HepG2 (cell line): ENCODE measurements around the gene KCTD16. TPM values are rescaled to one million over a fixed set of nuclear protein-coding genes. Genes with fewer than 3 reads are reported as not detected.

Source experiments
- ATAC-seq: fragments of 200-7000 bp; cut with Tn5 transposase; 3 replicates; pipeline ENCODE4 v1.9.1; 2020; ENCODE audit warnings: mild to moderate bottlenecking, moderate library complexity
- BruUV-seq: library from RNA; stranded (reverse); fragments of 400-500 nt; replicated peaks from 2 replicates; lab custom pipeline; 2021; lab: Mats Ljungman, UMichigan
- CTCF ChIA-PET: fragments of 300-600 bp; formaldehyde crosslinking; extraction: SDS; loops from one replicate; lab custom pipeline; 2021; ENCODE audit warnings: low total read pairs, inconsistent platforms, low intra/inter-chr PET ratio; lab: Yijun Ruan, JAX
- POLR2A ChIA-PET: fragments of 350-600 bp; sonication (Branson Sonifier 250); formaldehyde crosslinking; loops from one replicate; lab custom pipeline; 2020; ENCODE audit warnings: antibody characterized with exemption, inconsistent platforms; lab: Yijun Ruan, JAX
- DNase-seq: peaks from one replicate; pipeline ENCODE4 v3.0.0-alpha.2; 2015; ENCODE audit warnings: low spot score
- FAIRE-seq: peaks from 3 replicates; lab custom pipeline; 2011; peaks lifted over from hg19 to GRCh38; lab: Jason Lieb, UNC
- H2AFZ ChIP-seq: one replicate; pipeline ENCODE4 v1.6.1; 2011; ENCODE audit warnings: low read length, inconsistent platforms
- H3K27ac ChIP-seq: fragments of 300-600 bp; 3 replicates; pipeline ENCODE4 v1.8.0; 2011; ENCODE audit warnings: mixed run types, mild to moderate bottlenecking, mixed read lengths, low read length, inconsistent platforms; ENCODE audit not compliant: insufficient read depth; ENCODE audit errors: extremely low read length
- H3K27me3 ChIP-seq, 2 experiments: fragments of 200-600 bp in 1 of 2; 2 replicates in 1 of 2; 3 replicates in 1 of 2; pipeline versions ENCODE4 v1.6.0 to v1.8.0; 2011; ENCODE audit warnings: low read length in 2 of 2, mild to moderate bottlenecking in 2 of 2, moderate library complexity in 2 of 2, inconsistent platforms in 1 of 2; ENCODE audit not compliant: insufficient read depth in 2 of 2, control insufficient read depth in 1 of 2
- H3K36me3 ChIP-seq, 2 experiments: fragments of 200-600 bp in 1 of 2; replicated peaks in 1 of 2; 2 replicates in 1 of 2; 3 replicates in 1 of 2; pipeline versions ENCODE4 v1.5.1 to v1.8.0; 2011; ENCODE audit warnings: low read length in 2 of 2, inconsistent platforms in 1 of 2; ENCODE audit not compliant: insufficient read depth in 2 of 2, control insufficient read depth in 1 of 2
- H3K4me1 ChIP-seq: 2 replicates; pipeline ENCODE4 v1.5.1; 2012; ENCODE audit warnings: low read length, inconsistent platforms; ENCODE audit not compliant: insufficient read depth
- H3K4me2 ChIP-seq: 2 replicates; pipeline ENCODE4 v1.6.0; 2011; ENCODE audit warnings: low read depth, low read length, inconsistent platforms
- H3K4me3 ChIP-seq, 3 experiments: fragments of 200-600 bp in 1 of 3; sonication (generic), shearing (Covaris generic) in 1 of 3; replicated peaks in 1 of 3; 2 replicates each; pipeline ENCODE4 v1.5.1; 2011 to 2016; ENCODE audit warnings: low read length in 3 of 3, inconsistent platforms in 2 of 3, low read depth in 2 of 3, mild to moderate bottlenecking in 2 of 3, control low read depth in 1 of 3, mixed read lengths in 1 of 3; ENCODE audit not compliant: insufficient read depth in 1 of 3
- H3K79me2 ChIP-seq: one replicate; pipeline ENCODE4 v1.6.1; 2011; ENCODE audit warnings: low read length, inconsistent platforms; ENCODE audit not compliant: insufficient read depth
- H3K9ac ChIP-seq: 2 replicates; pipeline ENCODE4 v1.6.0; 2011; ENCODE audit warnings: mild to moderate bottlenecking, low read depth, low read length, inconsistent platforms; ENCODE audit not compliant: insufficient read depth
- H3K9me3 ChIP-seq: 2 replicates; pipeline ENCODE4 v1.5.1; 2012; ENCODE audit warnings: mild to moderate bottlenecking, low read length
- H4K20me1 ChIP-seq: 2 replicates; pipeline ENCODE4 v1.6.0; 2011; ENCODE audit warnings: inconsistent platforms, mild to moderate bottlenecking, low read length, moderate library complexity; ENCODE audit not compliant: insufficient read depth
- DNMT1 ChIP-seq: sonication (generic); formaldehyde crosslinking; IDR thresholded peaks from 2 replicates; pipeline ENCODE4 v1.5.1; 2020; ENCODE audit warnings: mild to moderate bottlenecking, missing genetic modification reagents
- FOXP4 ChIP-seq: sonication (generic); formaldehyde crosslinking; IDR thresholded peaks from 2 replicates; pipeline ENCODE4 v1.4.0; 2020; ENCODE audit warnings: missing genetic modification reagents
- IKZF5 ChIP-seq: IDR thresholded peaks from 2 replicates; pipeline ENCODE4 v1.6.1; 2018; ENCODE audit warnings: missing genetic modification reagents, mild to moderate bottlenecking, missing compliant biosample characterization
- MXD1 ChIP-seq: sonication (generic); formaldehyde crosslinking; IDR thresholded peaks from 2 replicates; pipeline ENCODE4 v1.4.0; 2020; ENCODE audit warnings: mild to moderate bottlenecking, missing genetic modification reagents
- NCOA1 ChIP-seq: sonication (generic); formaldehyde crosslinking; IDR thresholded peaks from 2 replicates; pipeline ENCODE4 v1.9.0; 2021; ENCODE audit warnings: missing genetic modification reagents
- PBX2 ChIP-seq: IDR thresholded peaks from 2 replicates; pipeline ENCODE4 v1.6.1; 2016; ENCODE audit warnings: control low read depth
- RARG ChIP-seq: sonication (generic); formaldehyde crosslinking; IDR thresholded peaks from 2 replicates; pipeline ENCODE4 v1.4.0; 2020; ENCODE audit warnings: low read depth, mild to moderate bottlenecking, missing genetic modification reagents
- SMAD1 ChIP-seq: sonication (generic); formaldehyde crosslinking; IDR thresholded peaks from 2 replicates; pipeline ENCODE4 v1.4.0; 2020; ENCODE audit warnings: missing genetic modification reagents, low read depth, mild to moderate bottlenecking, borderline replicate concordance
- TBX3 ChIP-seq: fragments of 450-650 bp; IDR thresholded peaks from 2 replicates; pipeline ENCODE4 v1.6.1; 2017; ENCODE audit warnings: antibody characterized with exemption, mild to moderate bottlenecking, inconsistent platforms, borderline replicate concordance
- THYN1 ChIP-seq: sonication (generic); formaldehyde crosslinking; IDR thresholded peaks from 2 replicates; pipeline ENCODE4 v1.8.1; 2023; ENCODE audit warnings: low read depth, mild to moderate bottlenecking, moderate library complexity, missing genetic modification reagents, borderline replicate concordance
- ZBTB21 ChIP-seq: sonication (generic); formaldehyde crosslinking; IDR thresholded peaks from 2 replicates; pipeline ENCODE4 v1.4.0; 2020; ENCODE audit warnings: missing genetic modification reagents
- ZNF451 ChIP-seq: sonication (generic); formaldehyde crosslinking; IDR thresholded peaks from 2 replicates; pipeline ENCODE4 v1.5.0; 2020; ENCODE audit warnings: mild to moderate bottlenecking, missing genetic modification reagents
- WGBS: methylation state at CpG from one replicate; pipeline ENCODE4 v1.1.6; 2017; ENCODE audit warnings: low lambda C conversion rate; 5-methylcytosine and 5-hydroxymethylcytosine counted together
- in situ Hi-C: cut with HindIII; loops from 2 replicates; pipeline ENCODE4 v1.10.0; 2017; ENCODE audit warnings: low pct_unique_long_range_greater_than_20kb; ENCODE audit not compliant: extremely low pct_ligation_motif_present
- intact Hi-C: fragments of 100-400 bp; cut with micrococcal nuclease; formaldehyde crosslinking; loops from one replicate; pipeline ENCODE4 v1.10.0; 2022; ENCODE audit not compliant: unreplicated experiment
- polyA plus RNA-seq, 8 experiments: library from polyadenylated mRNA; depleted of rRNA in 3 of 8; stranded (reverse) in 7 of 8; unstranded in 1 of 8; fragments of >200 nt; fragmentation: Illumina TruSeq in 4 of 8; extraction: Trizol in 4 of 8; gene quantifications; 2 replicates each; pipeline versions ENCODE4 v1.2.1 to v1.2.3, GENCODE V29; 2011 to 2016; ENCODE audit warnings: low read depth in 4 of 8, missing spikeins in 1 of 8, mixed read lengths in 1 of 8; ENCODE audit not compliant: insufficient read depth in 1 of 8
- total RNA-seq, 5 experiments: library from RNA; depleted of rRNA; stranded (reverse); fragments of >200 nt; fragmentation: Illumina TruSeq; extraction: Trizol; gene quantifications; 2 replicates each; pipeline ENCODE4 v1.2.3, GENCODE V29; 2016; ENCODE audit warnings: low read depth in 1 of 5
- TF ChIP-seq, protein P1 (sequence below): sonication (generic); formaldehyde crosslinking; IDR thresholded peaks from 2 replicates; pipeline ENCODE4 v1.4.0; 2020; ENCODE audit warnings: mild to moderate bottlenecking, low read depth, missing genetic modification reagents

The KCTD16 gene
- total and polyA plus RNA-seq, 2 of the 13 experiments (the other 11 are each of a cell fraction or from before 2014, with no cell fraction given): 0.02 to 0.09 TPM

GRCh38 chr5:144370273-144370672, 199.6 kb downstream of the KCTD16 start:
- no peaks in the 10 kb centered on the region for H4K20me1 ChIP-seq
- intact Hi-C loops: no loop called here
- H3K4me3 ChIP-seq: no peak overlapping the region
- no peak overlapping the region for H2AFZ ChIP-seq
- TF ChIP-seq SMAD1: no peak
- no peak for TF ChIP-seq MXD1 (CRISPR knock-in tag)
- TF ChIP-seq, all 625 proteins: peak for 0
- POLR2A ChIA-PET: no interaction called here
- no peak for DNase-seq
- Histone ChIP-seq H3K79me2 (no peaks in the 10 kb centered on the region), H3K27ac (no peak overlapping the region), H3K27me3 (no peaks in the 10 kb centered on the region), H3K36me3 (no peaks in the 10 kb centered on the region), H3K4me2 (no peak overlapping the region), H3K9ac (no peak overlapping the region), H3K9me3 (no peaks in the 10 kb centered on the region), H3K4me1 (no peaks in the 10 kb centered on the region)
- in situ Hi-C loops: no loop called here
- WGBS: 1% methylated on average over 3 of the region's 3 CpGs
- ATAC-seq: no peak
- CTCF ChIA-PET: no interaction called here
- no peak for FAIRE-seq
- BruUV-seq: no TSS peak

GRCh38 chr5:144374637-144375036, 204.0 kb downstream of the KCTD16 start:
- ChIA-PET POLR2A (no interaction called here), CTCF (no interaction called here)
- no peaks in the 10 kb centered on the region for H3K36me3 ChIP-seq
- TF ChIP-seq, protein P1, sequence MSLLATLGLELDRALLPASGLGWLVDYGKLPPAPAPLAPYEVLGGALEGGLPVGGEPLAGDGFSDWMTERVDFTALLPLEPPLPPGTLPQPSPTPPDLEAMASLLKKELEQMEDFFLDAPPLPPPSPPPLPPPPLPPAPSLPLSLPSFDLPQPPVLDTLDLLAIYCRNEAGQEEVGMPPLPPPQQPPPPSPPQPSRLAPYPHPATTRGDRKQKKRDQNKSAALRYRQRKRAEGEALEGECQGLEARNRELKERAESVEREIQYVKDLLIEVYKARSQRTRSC: no peak
- no peak for TF ChIP-seq IKZF5 (CRISPR knock-in tag)
- no peak for TF ChIP-seq DNMT1 (CRISPR knock-in tag)
- no peak for TF ChIP-seq RARG (CRISPR knock-in tag)
- no peak for TF ChIP-seq FOXP4 (CRISPR knock-in tag)
- no peak for TF ChIP-seq THYN1 (CRISPR knock-in tag)
- TF ChIP-seq PBX2 (CRISPR knock-in tag): no peak
- TF ChIP-seq ZNF451: no peak
- no peak for TF ChIP-seq ZBTB21 (CRISPR knock-in tag)
- no peak for TF ChIP-seq NCOA1 (CRISPR knock-in tag)
- no peak for TF ChIP-seq TBX3
- H2AFZ ChIP-seq: no peak overlapping the region
- H4K20me1 ChIP-seq: no peaks in the 10 kb centered on the region
- H3K27ac ChIP-seq: no peak overlapping the region
- H3K4me1 ChIP-seq: no peaks in the 10 kb centered on the region
- H3K27me3 ChIP-seq: no peaks in the 10 kb centered on the region; a peak in 1 of 5 replicates
- DNase-seq (no peak), FAIRE-seq (no peak), ATAC-seq (no peak)
- H3K79me2 ChIP-seq: no peaks in the 10 kb centered on the region
- WGBS: 0% methylated on average over 1 of the region's 1 CpG
- no TSS peak for BruUV-seq
- no peaks in the 10 kb centered on the region for H3K9me3 ChIP-seq
- intact Hi-C loops: no loop called here
- no peak overlapping the region for H3K9ac ChIP-seq
- no peak overlapping the region for H3K4me3 ChIP-seq
- in situ Hi-C loops: no loop called here
- no peak overlapping the region for H3K4me2 ChIP-seq
